K562 (cell line): Measurements from ENCODE around the gene MSS51. TPM values are rescaled to one million over a fixed set of nuclear protein-coding genes. Genes with fewer than 3 reads are reported as not detected.

Experiments
- CCAR2 ChIP-seq: fragments of 200-400 bp; formaldehyde crosslinking; IDR thresholded peaks from 2 replicates; pipeline ENCODE4 v1.6.1; 2017; ENCODE audit warnings: mild to moderate bottlenecking, low read depth, low read length
- CEBPG ChIP-seq, 3 experiments: fragments of 200-800 bp in 1 of 3; sonication (Bioruptor generic) in 1 of 3; sonication (generic) in 1 of 3; formaldehyde crosslinking in 1 of 3; IDR thresholded peaks in 2 of 3; conservative IDR thresholded peaks in 1 of 3; 2 replicates each; pipeline versions ENCODE4 v1.6.1 to v1.8.0; 2016 to 2022; ENCODE audit warnings: missing compliant biosample characterization in 2 of 3, missing genetic modification characterization in 2 of 3, mild to moderate bottlenecking in 1 of 3, missing genetic modification reagents in 1 of 3
- LARP7 ChIP-seq: fragments of 450-650 bp; IDR thresholded peaks from 2 replicates; pipeline ENCODE4 v1.6.1; 2016
- MCM2 ChIP-seq: fragments of 450-650 bp; IDR thresholded peaks from 2 replicates; pipeline ENCODE4 v1.6.1; 2017; ENCODE audit warnings: low read depth, mild to moderate bottlenecking
- TRIM24 ChIP-seq, 2 experiments: fragments of 450-650 bp; IDR thresholded peaks; 2 replicates each; pipeline ENCODE4 v1.6.1; 2016
- ZZZ3 ChIP-seq: fragments of 450-650 bp; IDR thresholded peaks from 2 replicates; pipeline ENCODE4 v1.6.1; 2016; ENCODE audit warnings: antibody characterized with exemption, mild to moderate bottlenecking, moderate library complexity
- polyA plus RNA-seq, 8 experiments: library from polyadenylated mRNA; depleted of rRNA in 4 of 8; stranded (reverse) in 5 of 8; unstranded in 3 of 8; fragments of >200 nt; fragmentation: Nextera tagmentation in 2 of 8; fragmentation: Illumina TruSeq in 1 of 8; extraction: Ambion mirVana in 2 of 8; extraction: Trizol in 1 of 8; gene quantifications; 2 replicates each; pipeline versions ENCODE4 v1.2.1 to v1.2.3, GENCODE V29; 2011 to 2014; ENCODE audit warnings: inconsistent platforms in 1 of 8, missing spikeins in 1 of 8
- total RNA-seq, 7 experiments: library from RNA; depleted of rRNA in 6 of 7; stranded (reverse); fragments of >200 nt in 6 of 7; fragmentation: Illumina TruSeq in 2 of 7; extraction: Trizol in 2 of 7; gene quantifications; 2 replicates each; pipeline versions ENCODE4 v1.2.1 to v1.2.3, GENCODE V29; 2011 to 2021; ENCODE audit warnings: low replicate concordance in 1 of 7
- TF ChIP-seq, protein P1 (sequence below), 2 experiments: IDR thresholded peaks in 1 of 2; conservative IDR thresholded peaks in 1 of 2; 2 replicates each; pipeline ENCODE4 v1.6.1; 2016; ENCODE audit warnings: low read depth in 2 of 2, mild to moderate bottlenecking in 1 of 2, missing compliant biosample characterization in 1 of 2, missing genetic modification characterization in 1 of 2, moderate library complexity in 1 of 2
- TF ChIP-seq, protein P2 (sequence below): sonication (generic); formaldehyde crosslinking; IDR thresholded peaks from 2 replicates; pipeline ENCODE4 v1.8.1; 2023; ENCODE audit warnings: mild to moderate bottlenecking, missing genetic modification reagents

MSS51 gene
- total and polyA plus RNA-seq, 9 of the 15 experiments (the other 6 are each of a cell fraction or from before 2014, with no cell fraction given) = 0.28 to 1.8 (median 1.2) TPM

GRCh38 chr10:73408061-73408460, 25.3 kb downstream of the MSS51 start (continued):
- TF ChIP-seq, protein P1, sequence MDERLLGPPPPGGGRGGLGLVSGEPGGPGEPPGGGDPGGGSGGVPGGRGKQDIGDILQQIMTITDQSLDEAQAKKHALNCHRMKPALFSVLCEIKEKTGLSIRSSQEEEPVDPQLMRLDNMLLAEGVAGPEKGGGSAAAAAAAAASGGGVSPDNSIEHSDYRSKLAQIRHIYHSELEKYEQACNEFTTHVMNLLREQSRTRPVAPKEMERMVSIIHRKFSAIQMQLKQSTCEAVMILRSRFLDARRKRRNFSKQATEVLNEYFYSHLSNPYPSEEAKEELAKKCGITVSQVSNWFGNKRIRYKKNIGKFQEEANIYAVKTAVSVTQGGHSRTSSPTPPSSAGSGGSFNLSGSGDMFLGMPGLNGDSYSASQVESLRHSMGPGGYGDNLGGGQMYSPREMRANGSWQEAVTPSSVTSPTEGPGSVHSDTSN (CRISPR knock-in tag; IDR thresholded peaks at IDR 0.05; ENCODE audit: low read depth) = no peak
- TF ChIP-seq, protein P1 (tag; conservative IDR thresholded peaks at IDR 0.05; ENCODE audit: low read depth) = no peak
- TF ChIP-seq TRIM24 (IDR thresholded peaks at IDR 0.05) (no peak), CEBPG (CRISPR knock-in tag; IDR thresholded peaks at IDR 0.05) (no peak), CEBPG (tag; conservative IDR thresholded peaks at IDR 0.05 in 1 of 2, IDR thresholded peaks at IDR 0.05 in 1 of 2) (no peak), ZZZ3 (no peak), CCAR2 (no peak), MCM2 (no peak), LARP7 (no peak)
- TF ChIP-seq, protein P2, sequence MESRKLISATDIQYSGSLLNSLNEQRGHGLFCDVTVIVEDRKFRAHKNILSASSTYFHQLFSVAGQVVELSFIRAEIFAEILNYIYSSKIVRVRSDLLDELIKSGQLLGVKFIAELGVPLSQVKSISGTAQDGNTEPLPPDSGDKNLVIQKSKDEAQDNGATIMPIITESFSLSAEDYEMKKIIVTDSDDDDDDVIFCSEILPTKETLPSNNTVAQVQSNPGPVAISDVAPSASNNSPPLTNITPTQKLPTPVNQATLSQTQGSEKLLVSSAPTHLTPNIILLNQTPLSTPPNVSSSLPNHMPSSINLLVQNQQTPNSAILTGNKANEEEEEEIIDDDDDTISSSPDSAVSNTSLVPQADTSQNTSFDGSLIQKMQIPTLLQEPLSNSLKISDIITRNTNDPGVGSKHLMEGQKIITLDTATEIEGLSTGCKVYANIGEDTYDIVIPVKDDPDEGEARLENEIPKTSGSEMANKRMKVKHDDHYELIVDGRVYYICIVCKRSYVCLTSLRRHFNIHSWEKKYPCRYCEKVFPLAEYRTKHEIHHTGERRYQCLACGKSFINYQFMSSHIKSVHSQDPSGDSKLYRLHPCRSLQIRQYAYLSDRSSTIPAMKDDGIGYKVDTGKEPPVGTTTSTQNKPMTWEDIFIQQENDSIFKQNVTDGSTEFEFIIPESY = no peak
